WERI-Rb-1 (cell line): ENCODE measurements around the gene CALB2.

Experiments
- DNase-seq: peaks from one replicate; pipeline ENCODE4 v3.0.0-alpha.2; 2020
- H3K27ac ChIP-seq: fragments of 250-450 bp; sonication (Bioruptor Pico); 2 replicates; pipeline ENCODE4 v1.5.1; 2020; ENCODE audit warnings: mild to moderate bottlenecking, moderate library complexity
- H3K27me3 ChIP-seq: fragments of 250-450 bp; sonication (Bioruptor Pico); 2 replicates; pipeline ENCODE4 v1.5.1; 2021; ENCODE audit warnings: mild to moderate bottlenecking, low read depth, moderate library complexity; ENCODE audit not compliant: insufficient read depth, severe bottlenecking
- H3K36me3 ChIP-seq: fragments of 250-450 bp; sonication (Bioruptor Pico); 2 replicates; pipeline ENCODE4 v1.5.1; 2020; ENCODE audit warnings: mild to moderate bottlenecking, moderate library complexity
- H3K4me3 ChIP-seq: 2 replicates; pipeline ENCODE4 v1.5.1; 2011; ENCODE audit warnings: low read depth, mild to moderate bottlenecking, control low read depth, low read length
- H3K9me3 ChIP-seq: fragments of 250-450 bp; sonication (Bioruptor Pico); 2 replicates; pipeline ENCODE4 v1.5.1; 2021; ENCODE audit warnings: mild to moderate bottlenecking, moderate library complexity; ENCODE audit not compliant: severe bottlenecking
- TF ChIP-seq, protein P1 (sequence below): IDR thresholded peaks from 2 replicates; pipeline ENCODE4 v1.5.1; 2011; ENCODE audit warnings: low read depth, mild to moderate bottlenecking, control low read depth, inconsistent platforms, low read length

The CALB2 gene

DNA sequence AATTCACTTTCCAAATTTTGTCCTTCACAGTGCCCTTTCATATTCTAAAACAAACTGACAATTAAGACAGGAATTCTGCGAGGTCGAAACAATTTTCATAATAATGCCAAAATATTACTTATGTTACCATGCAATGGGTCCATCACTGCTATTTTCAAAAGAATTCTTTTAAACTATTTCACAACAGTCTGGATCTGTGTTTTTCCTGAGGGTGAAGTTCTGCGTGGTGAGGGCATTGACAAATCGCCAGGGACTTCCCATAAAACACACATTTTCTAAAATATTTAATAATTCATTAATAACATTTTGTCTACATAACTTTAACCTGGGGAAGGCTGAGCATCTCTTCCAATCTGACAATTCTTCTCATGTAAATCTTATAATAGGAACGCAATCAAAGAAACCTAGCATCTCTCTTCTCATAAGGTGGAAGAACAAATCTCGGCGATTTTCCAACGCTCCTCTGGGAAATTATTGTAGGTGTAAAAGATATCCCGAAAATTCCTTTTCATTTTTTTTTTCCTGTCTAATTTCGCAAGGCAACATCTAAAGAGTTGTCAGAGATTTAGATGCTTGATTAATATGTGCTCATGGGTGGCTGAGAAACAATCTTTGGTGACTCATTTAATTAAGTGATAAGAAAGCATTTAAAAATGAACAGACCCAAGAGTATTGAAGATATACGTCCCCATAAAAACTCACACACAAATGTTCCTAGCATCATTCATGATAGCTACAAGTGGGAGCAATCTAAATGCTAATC is 41.5 kb downstream of the CALB2 start:
- TF ChIP-seq, protein P1, sequence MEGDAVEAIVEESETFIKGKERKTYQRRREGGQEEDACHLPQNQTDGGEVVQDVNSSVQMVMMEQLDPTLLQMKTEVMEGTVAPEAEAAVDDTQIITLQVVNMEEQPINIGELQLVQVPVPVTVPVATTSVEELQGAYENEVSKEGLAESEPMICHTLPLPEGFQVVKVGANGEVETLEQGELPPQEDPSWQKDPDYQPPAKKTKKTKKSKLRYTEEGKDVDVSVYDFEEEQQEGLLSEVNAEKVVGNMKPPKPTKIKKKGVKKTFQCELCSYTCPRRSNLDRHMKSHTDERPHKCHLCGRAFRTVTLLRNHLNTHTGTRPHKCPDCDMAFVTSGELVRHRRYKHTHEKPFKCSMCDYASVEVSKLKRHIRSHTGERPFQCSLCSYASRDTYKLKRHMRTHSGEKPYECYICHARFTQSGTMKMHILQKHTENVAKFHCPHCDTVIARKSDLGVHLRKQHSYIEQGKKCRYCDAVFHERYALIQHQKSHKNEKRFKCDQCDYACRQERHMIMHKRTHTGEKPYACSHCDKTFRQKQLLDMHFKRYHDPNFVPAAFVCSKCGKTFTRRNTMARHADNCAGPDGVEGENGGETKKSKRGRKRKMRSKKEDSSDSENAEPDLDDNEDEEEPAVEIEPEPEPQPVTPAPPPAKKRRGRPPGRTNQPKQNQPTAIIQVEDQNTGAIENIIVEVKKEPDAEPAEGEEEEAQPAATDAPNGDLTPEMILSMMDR = no peak
- H3K27me3 ChIP-seq = no peaks in the 10 kb centered on the region

GRCh38 chr16:71402007-71402406 is 43.5 kb downstream of the CALB2 start:
- H3K4me3 ChIP-seq = no peak overlapping the region
- H3K27me3 ChIP-seq = no peaks in the 10 kb centered on the region
- DNase-seq = no peak
- H3K27ac ChIP-seq = no peak overlapping the region
- H3K9me3 ChIP-seq = peaks cover 16% of the 10 kb centered on the region
- no peaks in the 10 kb centered on the region for H3K36me3 ChIP-seq
- TF ChIP-seq, protein P1 = no peak

More for the DNA sequence above, 41.5 kb downstream of the CALB2 start:
- Histone ChIP-seq H3K4me3 (no peak overlapping the region), H3K9me3 (peaks cover 13% of the 10 kb centered on the region), H3K27ac (no peak overlapping the region), H3K36me3 (no peaks in the 10 kb centered on the region)
- no peak for DNase-seq

DNA sequence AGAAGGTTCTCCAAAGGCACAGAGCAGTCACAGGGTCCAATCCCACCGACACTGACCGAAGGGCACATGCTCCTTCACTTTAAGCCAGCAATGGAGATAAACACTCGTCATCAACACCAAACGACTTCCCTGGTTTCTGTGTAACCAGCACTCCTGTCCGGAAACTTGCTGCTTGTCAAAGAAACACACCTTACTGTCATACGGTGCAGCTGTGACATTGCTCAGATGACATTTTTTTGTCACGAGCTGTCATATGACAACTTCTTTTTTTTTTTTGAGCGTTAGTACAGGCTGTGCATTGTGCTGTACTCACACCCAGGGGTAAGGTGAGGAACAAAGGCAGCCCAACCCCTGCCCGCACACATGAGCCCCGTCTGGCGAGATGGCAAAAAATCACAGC is 44.2 kb downstream of the CALB2 start:
- no peaks in the 10 kb centered on the region for H3K27me3 ChIP-seq
- DNase-seq = no peak
- no peaks in the 10 kb centered on the region for H3K36me3 ChIP-seq
- TF ChIP-seq, protein P1 = no peak
- no peak overlapping the region for H3K27ac ChIP-seq
- no peak overlapping the region for H3K4me3 ChIP-seq
- H3K9me3 ChIP-seq = peaks cover 12% of the 10 kb centered on the region

- no peaks in the 10 kb centered on the region for H3K27me3 ChIP-seq
- H3K4me3 ChIP-seq = no peak overlapping the region
- H3K27ac ChIP-seq = no peak overlapping the region
- H3K9me3 ChIP-seq = peaks cover 12% of the 10 kb centered on the region
- DNase-seq = no peak
- TF ChIP-seq, protein P1 = no peak
- H3K36me3 ChIP-seq = no peaks in the 10 kb centered on the region
These were observed 45.8 kb downstream of the CALB2 start for GRCh38 chr16:71404364-71404763.

GRCh38 chr16:71406316-71406715 is 47.8 kb downstream of the CALB2 start:
- Histone ChIP-seq H3K27ac (no peak overlapping the region), H3K27me3 (no peaks in the 10 kb centered on the region), H3K4me3 (no peak overlapping the region), H3K36me3 (no peaks in the 10 kb centered on the region), H3K9me3 (peaks cover 12% of the 10 kb centered on the region)
- DNase-seq = no peak
- TF ChIP-seq, protein P1 = no peak

- DNase-seq = no peak
- H3K9me3 ChIP-seq = peaks cover 12% of the 10 kb centered on the region
- no peaks in the 10 kb centered on the region for H3K36me3 ChIP-seq
- H3K27ac ChIP-seq = no peak overlapping the region
- TF ChIP-seq, protein P1 = no peak
- H3K27me3 ChIP-seq = no peaks in the 10 kb centered on the region
- H3K4me3 ChIP-seq = no peak overlapping the region
These were observed 48.2 kb downstream of the CALB2 start for GRCh38 chr16:71406724-71407123.
